HG03442 (cell line): ENCODE results near the gene PRKCA.

Experiments used
- ATAC-seq: cut with Tn5 transposase; IDR thresholded peaks from one replicate; pipeline ENCODE4 v1.9.1; 2021; ENCODE audit warnings: mild to moderate bottlenecking, moderate library complexity; ENCODE audit not compliant: unreplicated experiment

The PRKCA gene

DNA sequence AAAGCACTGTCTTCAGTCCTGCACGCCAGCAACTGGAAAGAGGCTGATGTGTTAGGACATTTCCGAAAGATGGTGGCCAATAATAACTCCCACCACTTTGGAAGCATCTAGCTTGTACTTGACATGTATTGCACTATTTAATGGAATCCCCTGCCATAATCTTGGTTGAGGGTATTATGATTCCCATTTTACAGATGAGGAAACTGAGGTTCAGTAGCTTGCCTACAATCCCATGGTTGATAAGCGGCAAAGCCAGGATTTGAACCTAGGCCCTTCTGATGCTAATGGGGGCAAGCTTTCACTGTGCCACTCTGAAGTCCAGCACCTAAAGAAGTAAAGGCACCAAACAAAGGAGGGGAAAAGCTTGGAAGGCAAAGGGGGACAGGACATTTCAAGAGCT, 540.5 kb downstream of the PRKCA start:
- ATAC-seq = no peak

DNA sequence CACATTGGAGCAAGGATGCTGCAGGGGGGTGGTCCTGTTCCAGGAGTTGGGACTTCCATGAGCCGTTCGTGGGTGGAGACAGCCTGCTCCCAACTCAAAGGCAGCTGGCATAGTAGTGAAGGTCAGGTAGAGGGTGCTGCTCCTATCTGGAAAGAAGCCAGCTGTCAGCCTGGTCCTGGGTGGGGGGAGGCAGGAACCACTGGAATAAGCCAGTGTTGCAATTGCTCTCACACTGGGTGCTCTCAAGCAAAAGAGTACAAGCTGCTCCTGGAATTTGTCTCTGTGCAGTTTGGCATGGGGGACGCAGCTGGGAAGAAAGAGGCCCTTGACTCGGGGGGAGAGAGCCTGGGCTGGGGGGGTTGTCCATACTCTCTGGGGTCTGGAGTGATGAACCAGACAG, 541.2 kb downstream of the PRKCA start:
- ATAC-seq = no peak

- no peak for ATAC-seq
These were observed 545.3 kb downstream of the PRKCA start for GRCh38 chr17:66847704-66848103.

DNA sequence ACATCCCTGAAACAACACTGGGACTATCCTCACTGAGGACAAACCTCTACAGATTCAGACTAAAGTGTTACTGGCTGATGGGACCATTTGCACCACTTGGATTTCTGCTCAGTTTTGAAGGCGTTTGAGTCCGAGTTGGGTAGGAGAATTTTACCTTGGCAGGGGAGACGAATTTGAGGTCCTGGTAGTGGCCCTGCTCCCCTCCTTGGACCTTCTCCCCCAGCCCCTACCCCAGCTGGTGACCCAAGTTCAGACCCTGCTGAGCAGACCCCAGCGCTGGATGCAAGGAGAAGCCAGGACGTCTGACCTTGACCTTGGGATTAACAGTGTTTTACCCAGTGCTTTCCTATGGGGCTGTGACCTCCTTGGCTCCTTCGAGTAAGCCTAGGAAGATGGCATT, 546.1 kb downstream of the PRKCA start:
- no peak for ATAC-seq

DNA sequence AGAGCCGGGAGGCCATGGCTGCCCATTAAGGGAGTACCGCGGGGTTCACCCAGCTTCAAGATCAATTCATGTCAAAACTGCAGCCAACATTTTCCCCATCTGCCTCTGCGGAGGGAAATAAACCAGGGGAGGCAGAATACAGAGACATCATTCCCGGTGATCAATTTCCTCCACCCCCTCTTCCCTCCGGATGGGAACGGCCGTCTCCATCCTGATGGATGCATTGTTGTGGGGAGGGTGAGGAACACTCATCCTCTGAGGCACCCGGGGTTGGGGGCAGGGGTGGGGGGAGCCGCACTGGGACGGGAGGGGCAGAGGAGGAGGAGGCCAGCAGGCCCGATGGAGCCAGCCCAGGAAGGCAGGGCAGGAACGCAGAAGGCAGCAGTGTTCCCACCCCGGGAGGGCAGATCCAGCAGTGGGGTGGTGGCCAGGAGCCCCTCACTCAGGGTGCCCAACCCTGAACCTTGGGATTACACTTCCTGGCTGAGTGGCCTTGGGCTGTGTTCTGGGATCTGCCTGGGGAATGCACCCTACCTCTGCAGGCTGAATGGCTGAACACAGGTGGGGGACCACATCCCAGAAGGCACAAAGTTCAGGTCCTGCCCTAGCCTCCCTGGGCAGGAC, 546.7 kb downstream of the PRKCA start:
- ATAC-seq = no peak

DNA sequence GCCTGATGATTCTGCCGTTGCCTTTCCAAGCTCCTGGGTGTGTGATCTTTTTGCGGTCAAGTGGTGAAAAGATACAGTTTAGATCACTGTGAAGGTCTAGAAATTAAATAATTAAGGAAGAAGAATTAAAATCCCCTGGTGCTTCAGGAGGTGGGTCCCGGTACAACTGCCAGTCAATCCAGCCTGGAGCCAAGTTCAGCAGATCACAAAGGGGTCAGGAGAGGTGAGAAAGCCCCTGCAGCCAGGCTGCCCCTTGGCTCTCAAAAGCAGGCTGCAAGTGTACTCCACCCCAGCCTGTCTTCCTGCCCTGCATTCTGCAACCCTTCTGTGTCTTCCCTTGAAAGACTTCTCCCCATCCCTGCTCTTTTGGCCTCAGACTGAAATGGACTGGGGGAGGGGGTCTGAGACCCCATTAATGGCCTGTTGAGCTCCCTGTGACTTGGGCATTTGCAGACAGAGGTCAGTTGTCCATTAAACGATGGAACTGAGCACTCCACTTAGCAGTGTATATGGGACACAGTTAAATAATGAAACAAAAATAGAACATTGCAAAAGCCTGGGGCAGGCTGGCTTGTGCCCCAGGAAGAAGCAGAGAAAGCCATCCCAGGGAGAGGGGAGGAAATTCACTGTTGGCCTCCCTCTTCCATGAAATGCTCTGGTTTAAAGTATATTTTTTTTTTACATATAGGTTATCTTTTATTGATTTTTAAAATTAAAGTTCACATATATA, 547.6 kb downstream of the PRKCA start:
- no peak for ATAC-seq

DNA sequence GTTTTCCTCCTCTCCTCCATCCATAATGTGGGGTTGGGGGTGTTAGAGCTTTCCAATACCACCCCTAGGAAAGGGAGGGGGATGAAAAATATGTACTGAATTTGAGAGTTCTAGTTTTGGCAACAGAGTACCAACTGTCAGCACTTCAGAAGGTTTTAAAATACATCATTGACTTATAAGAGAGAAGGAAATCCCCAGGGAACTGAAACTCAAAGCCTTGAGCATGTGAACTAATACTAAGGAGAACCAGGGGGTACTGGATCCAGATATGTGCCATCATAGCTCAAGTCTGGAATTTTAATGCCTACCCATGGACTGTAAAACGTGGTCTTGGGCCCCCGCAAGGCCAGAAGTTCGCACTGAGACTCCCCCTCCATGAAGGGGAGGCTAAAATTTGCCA, 548.3 kb downstream of the PRKCA start:
- ATAC-seq = no peak

DNA sequence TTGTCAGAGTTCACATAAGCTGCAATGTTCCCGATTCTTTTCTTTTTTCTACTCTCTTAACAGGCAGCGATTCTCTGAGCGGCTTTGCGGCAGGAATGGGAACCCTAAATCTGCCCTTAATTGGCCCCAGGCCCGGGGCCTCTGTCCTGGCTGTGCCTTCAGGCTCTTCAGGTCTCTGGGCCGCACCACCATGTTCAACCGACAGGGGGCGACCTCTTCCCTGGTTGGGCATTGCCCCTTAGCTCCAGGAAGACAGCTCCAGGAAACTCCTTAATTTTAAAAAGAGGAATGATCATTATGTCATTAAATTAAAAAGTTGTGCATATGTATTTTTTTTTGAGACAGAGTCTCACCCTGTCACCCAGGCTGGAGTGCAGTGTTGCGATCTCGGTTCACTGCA, 552.8 kb downstream of the PRKCA start:
- no peak for ATAC-seq

DNA sequence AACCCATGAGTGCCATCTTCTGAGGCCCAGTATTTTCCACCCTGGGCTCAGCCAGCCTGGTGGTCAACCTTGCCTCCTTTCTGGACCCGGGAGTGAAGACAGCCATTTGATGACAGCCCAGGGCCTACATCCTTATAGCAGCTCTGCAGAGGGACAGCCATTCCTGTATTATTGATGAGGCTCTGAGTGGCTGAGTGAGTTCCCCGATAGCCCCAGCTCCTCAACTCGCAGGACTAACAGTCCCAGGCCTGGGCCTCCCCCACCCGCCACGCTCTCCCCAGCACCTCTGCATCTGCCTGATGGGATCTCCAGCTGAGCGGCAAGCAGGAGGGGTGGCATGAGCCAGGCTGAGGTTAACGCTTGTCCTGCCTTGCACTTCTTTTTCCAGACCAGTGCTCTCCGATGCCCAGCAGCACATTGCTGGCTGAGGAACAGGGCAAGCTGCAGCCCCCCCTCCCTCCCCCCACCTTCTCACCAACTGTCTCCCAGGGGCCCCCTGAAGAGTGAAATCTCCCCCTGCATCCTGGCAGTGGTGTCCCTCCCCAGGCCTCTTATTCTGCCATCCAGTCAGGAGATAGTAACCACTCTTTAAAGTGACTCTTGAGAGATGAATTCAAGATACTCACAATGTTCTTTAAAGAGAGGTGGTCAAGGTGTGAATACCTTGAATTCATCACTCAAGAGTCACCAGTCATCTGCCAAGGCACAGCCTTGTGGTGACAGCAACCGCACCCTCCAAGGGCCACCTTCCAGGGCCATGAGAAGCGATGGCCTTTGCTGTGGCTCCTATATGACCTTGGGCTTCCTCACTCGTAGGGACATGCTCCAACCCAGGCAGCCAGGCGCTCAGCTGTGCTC, 556.0 kb downstream of the PRKCA start:
- ATAC-seq = no peak

GRCh38 chr17:66859353-66859752, 556.9 kb downstream of the PRKCA start:
- ATAC-seq = no peak

GRCh38 chr17:66860204-66860603, 557.8 kb downstream of the PRKCA start:
- ATAC-seq = no peak
